ENCODE results near the gene ZNF827.

DNA sequence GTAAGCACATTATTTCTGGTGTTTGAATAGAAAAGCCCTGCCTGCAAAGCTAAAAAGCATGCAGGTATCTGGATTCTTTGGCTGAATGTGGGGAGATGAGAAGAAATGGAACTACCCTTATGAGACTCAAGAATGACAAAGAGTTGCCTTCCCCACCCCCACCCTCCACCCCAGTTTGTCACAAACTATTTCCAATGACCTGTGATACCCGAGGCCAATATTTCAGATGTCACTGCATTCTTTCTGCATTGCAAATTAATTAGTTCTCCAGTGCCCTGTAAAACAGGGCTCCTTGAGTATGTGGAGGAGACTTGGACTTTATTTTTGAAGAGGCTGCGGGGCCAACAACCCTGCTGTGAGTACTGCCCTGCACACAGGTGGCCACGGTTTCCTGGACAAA is 116.4 kb downstream of the ZNF827 start:
- TF ChIP-seq, protein P1, sequence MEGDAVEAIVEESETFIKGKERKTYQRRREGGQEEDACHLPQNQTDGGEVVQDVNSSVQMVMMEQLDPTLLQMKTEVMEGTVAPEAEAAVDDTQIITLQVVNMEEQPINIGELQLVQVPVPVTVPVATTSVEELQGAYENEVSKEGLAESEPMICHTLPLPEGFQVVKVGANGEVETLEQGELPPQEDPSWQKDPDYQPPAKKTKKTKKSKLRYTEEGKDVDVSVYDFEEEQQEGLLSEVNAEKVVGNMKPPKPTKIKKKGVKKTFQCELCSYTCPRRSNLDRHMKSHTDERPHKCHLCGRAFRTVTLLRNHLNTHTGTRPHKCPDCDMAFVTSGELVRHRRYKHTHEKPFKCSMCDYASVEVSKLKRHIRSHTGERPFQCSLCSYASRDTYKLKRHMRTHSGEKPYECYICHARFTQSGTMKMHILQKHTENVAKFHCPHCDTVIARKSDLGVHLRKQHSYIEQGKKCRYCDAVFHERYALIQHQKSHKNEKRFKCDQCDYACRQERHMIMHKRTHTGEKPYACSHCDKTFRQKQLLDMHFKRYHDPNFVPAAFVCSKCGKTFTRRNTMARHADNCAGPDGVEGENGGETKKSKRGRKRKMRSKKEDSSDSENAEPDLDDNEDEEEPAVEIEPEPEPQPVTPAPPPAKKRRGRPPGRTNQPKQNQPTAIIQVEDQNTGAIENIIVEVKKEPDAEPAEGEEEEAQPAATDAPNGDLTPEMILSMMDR (IDR thresholded peaks at IDR 0.05; ENCODE audit: low read depth, low read length, poor library complexity, severe bottlenecking) = no peak
- no peak for TF ChIP-seq EZH2phosphoT487 (IDR thresholded peaks at IDR 0.05; ENCODE audit: borderline replicate concordance, low read length)
